ENCODE data around the gene ASTN2. TPM values are rescaled to one million over a fixed set of nuclear protein-coding genes. Genes with fewer than 3 reads are reported as not detected.

Gene ASTN2
- total and polyA plus RNA-seq, 7 donors: 0.60 to 7.5 (median 2.2) TPM

- Histone ChIP-seq H3K9me3 (no peaks in the 10 kb centered on the region), H3K4me1 (no peaks in the 10 kb centered on the region), H3K27ac (no peak overlapping the region), H3K36me3 (no peaks in the 10 kb centered on the region), H3K27me3 (no peaks in the 10 kb centered on the region), H3K4me3 (no peak overlapping the region)
- no peak for DNase-seq
- intact Hi-C loops (cut with DNase I): no loop called here
- WGBS, 2 donors: 83 to 85% methylated on average over 3 of the region's 3 CpGs
- TF ChIP-seq POLR2AphosphoS5 (IDR thresholded peaks at IDR 0.05) (no peak), EP300 (IDR thresholded peaks at IDR 0.05) (no peak), POLR2A (IDR thresholded peaks at IDR 0.05) (no peak), CTCF (IDR thresholded peaks at IDR 0.05) (no peak)
Measured at GRCh38 chr9:117458066-117458465, 43.2 kb upstream of the ASTN2 start.

GRCh38 chr9:117454711-117455110 is 39.9 kb upstream of the ASTN2 start:
- no peak overlapping the region for H3K27ac ChIP-seq
- no peaks in the 10 kb centered on the region for H3K27me3 ChIP-seq
- H3K4me3 ChIP-seq: no peak overlapping the region
- H3K36me3 ChIP-seq: no peaks in the 10 kb centered on the region
- DNase-seq: no peak
- TF ChIP-seq POLR2AphosphoS5 (IDR thresholded peaks at IDR 0.05) (no peak), CTCF (IDR thresholded peaks at IDR 0.05) (no peak), EP300 (IDR thresholded peaks at IDR 0.05) (no peak), POLR2A (IDR thresholded peaks at IDR 0.05) (no peak)
- no peaks in the 10 kb centered on the region for H3K9me3 ChIP-seq
- intact Hi-C loops (cut with DNase I): no loop called here
- H3K4me1 ChIP-seq: no peaks in the 10 kb centered on the region

GRCh38 chr9:117453737-117454136 is 38.9 kb upstream of the ASTN2 start:
- intact Hi-C loops (cut with DNase I): no loop called here
- Histone ChIP-seq H3K27me3 (no peaks in the 10 kb centered on the region), H3K27ac (no peak overlapping the region), H3K4me1 (no peaks in the 10 kb centered on the region), H3K4me3 (no peak overlapping the region), H3K36me3 (no peaks in the 10 kb centered on the region), H3K9me3 (no peaks in the 10 kb centered on the region)
- WGBS, 2 donors: 47 to 76% methylated on average over 1 of the region's 1 CpG
- no peak for DNase-seq
- TF ChIP-seq CTCF (IDR thresholded peaks at IDR 0.05) (no peak), POLR2A (IDR thresholded peaks at IDR 0.05) (no peak), POLR2AphosphoS5 (IDR thresholded peaks at IDR 0.05) (no peak), EP300 (IDR thresholded peaks at IDR 0.05) (no peak)

GRCh38 chr9:117451311-117451710 is 36.5 kb upstream of the ASTN2 start:
- no peaks in the 10 kb centered on the region for H3K36me3 ChIP-seq
- no peaks in the 10 kb centered on the region for H3K27me3 ChIP-seq
- TF ChIP-seq POLR2A (IDR thresholded peaks at IDR 0.05) (no peak), POLR2AphosphoS5 (IDR thresholded peaks at IDR 0.05) (no peak), CTCF (IDR thresholded peaks at IDR 0.05) (no peak), EP300 (IDR thresholded peaks at IDR 0.05) (no peak)
- no peak overlapping the region for H3K27ac ChIP-seq
- H3K4me1 ChIP-seq: no peaks in the 10 kb centered on the region
- no peak overlapping the region for H3K4me3 ChIP-seq
- 71 to 79% methylated on average over 2 of the region's 2 CpGs for WGBS, 2 donors
- DNase-seq: no peak
- H3K9me3 ChIP-seq: no peaks in the 10 kb centered on the region
- intact Hi-C loops (cut with DNase I): no loop called here

- WGBS, 2 donors: 64 to 76% methylated on average over 3 of the region's 3 CpGs
- Histone ChIP-seq H3K27ac (no peak overlapping the region), H3K27me3 (peaks cover 0 to 4% (median 0%) of the 10 kb centered on the region in 3 donors), H3K4me3 (no peak overlapping the region), H3K36me3 (no peaks in the 10 kb centered on the region), H3K9me3 (no peaks in the 10 kb centered on the region), H3K4me1 (no peaks in the 10 kb centered on the region)
- no peak for DNase-seq
- TF ChIP-seq POLR2AphosphoS5 (IDR thresholded peaks at IDR 0.05): no peak
- no peak for TF ChIP-seq CTCF (IDR thresholded peaks at IDR 0.05)
- no peak for TF ChIP-seq EP300 (IDR thresholded peaks at IDR 0.05)
- TF ChIP-seq POLR2A (IDR thresholded peaks at IDR 0.05): no peak
- intact Hi-C loops (cut with DNase I): no loop called here
Measured at GRCh38 chr9:117448066-117448465, 33.2 kb upstream of the ASTN2 start.

Measured in sigmoid colon (tissue), 7 donors.